Measurements from ENCODE around the gene RAD51B.

RAD51B gene

GRCh38 chr14:68331991-68332390 is 512.4 kb downstream of the RAD51B start:
- no peak for DNase-seq (ENCODE audit: low spot score)

- DNase-seq (ENCODE audit: low spot score), result no peak
Observed at GRCh38 chr14:68333262-68333661, 513.7 kb downstream of the RAD51B start.

- DNase-seq (ENCODE audit: low spot score), result no peak
Observed at GRCh38 chr14:68335312-68335711, 515.7 kb downstream of the RAD51B start.

- DNase-seq (ENCODE audit: low spot score), result no peak
Observed at GRCh38 chr14:68336165-68336564, 516.6 kb downstream of the RAD51B start.

GRCh38 chr14:68337279-68337678 is 517.7 kb downstream of the RAD51B start:
- no peak for DNase-seq (ENCODE audit: low spot score)

GRCh38 chr14:68340262-68340661 is 520.7 kb downstream of the RAD51B start:
- DNase-seq (ENCODE audit: low spot score), result no peak

GRCh38 chr14:68341411-68342212 is 522.0 kb downstream of the RAD51B start:
- no peak for DNase-seq (ENCODE audit: low spot score)

GRCh38 chr14:68342216-68342763 is 522.7 kb downstream of the RAD51B start:
- DNase-seq (ENCODE audit: low spot score), result no peak

GRCh38 chr14:68343534-68344118 is 524.0 kb downstream of the RAD51B start:
- DNase-seq (ENCODE audit: low spot score), result no peak

- DNase-seq (ENCODE audit: low spot score), result no peak
Observed at GRCh38 chr14:68345738-68346137, 526.2 kb downstream of the RAD51B start.

- DNase-seq (ENCODE audit: low spot score), result no peak
Observed at GRCh38 chr14:68346556-68347343, 527.2 kb downstream of the RAD51B start.

GRCh38 chr14:68349900-68350629 is 530.5 kb downstream of the RAD51B start:
- DNase-seq (ENCODE audit: low spot score), result no peak

GRCh38 chr14:68355415-68355814 is 535.8 kb downstream of the RAD51B start:
- no peak for DNase-seq (ENCODE audit: low spot score)

- DNase-seq (ENCODE audit: low spot score), result no peak
Observed at GRCh38 chr14:68357777-68358176, 538.2 kb downstream of the RAD51B start.

GRCh38 chr14:68358500-68358899 is 538.9 kb downstream of the RAD51B start:
- no peak for DNase-seq (ENCODE audit: low spot score)

- no peak for DNase-seq (ENCODE audit: low spot score)
Observed at GRCh38 chr14:68359022-68359836, 539.6 kb downstream of the RAD51B start.

- DNase-seq (ENCODE audit: low spot score), result peak; percentile 41
Observed at GRCh38 chr14:68359837-68360552, 540.4 kb downstream of the RAD51B start.

- DNase-seq (ENCODE audit: low spot score), result no peak
Observed at GRCh38 chr14:68361231-68361630, 541.7 kb downstream of the RAD51B start.

GRCh38 chr14:68362846-68363245 is 543.3 kb downstream of the RAD51B start:
- no peak for DNase-seq (ENCODE audit: low spot score)

- no peak for DNase-seq (ENCODE audit: low spot score)
Observed at GRCh38 chr14:68363466-68363842, 543.9 kb downstream of the RAD51B start.

Data from hepatic stellate cell (primary cell).